DMS114 treated with DMSO at 0.1 percent for 48 hours (cell line): Measurements from ENCODE around the gene COL9A3.

Source experiments
- DNase-seq: peaks from one replicate; lab custom pipeline; 2025; ENCODE audit not compliant: unreplicated experiment; lab: John Stamatoyannopoulos, UW

The COL9A3 gene

DNA sequence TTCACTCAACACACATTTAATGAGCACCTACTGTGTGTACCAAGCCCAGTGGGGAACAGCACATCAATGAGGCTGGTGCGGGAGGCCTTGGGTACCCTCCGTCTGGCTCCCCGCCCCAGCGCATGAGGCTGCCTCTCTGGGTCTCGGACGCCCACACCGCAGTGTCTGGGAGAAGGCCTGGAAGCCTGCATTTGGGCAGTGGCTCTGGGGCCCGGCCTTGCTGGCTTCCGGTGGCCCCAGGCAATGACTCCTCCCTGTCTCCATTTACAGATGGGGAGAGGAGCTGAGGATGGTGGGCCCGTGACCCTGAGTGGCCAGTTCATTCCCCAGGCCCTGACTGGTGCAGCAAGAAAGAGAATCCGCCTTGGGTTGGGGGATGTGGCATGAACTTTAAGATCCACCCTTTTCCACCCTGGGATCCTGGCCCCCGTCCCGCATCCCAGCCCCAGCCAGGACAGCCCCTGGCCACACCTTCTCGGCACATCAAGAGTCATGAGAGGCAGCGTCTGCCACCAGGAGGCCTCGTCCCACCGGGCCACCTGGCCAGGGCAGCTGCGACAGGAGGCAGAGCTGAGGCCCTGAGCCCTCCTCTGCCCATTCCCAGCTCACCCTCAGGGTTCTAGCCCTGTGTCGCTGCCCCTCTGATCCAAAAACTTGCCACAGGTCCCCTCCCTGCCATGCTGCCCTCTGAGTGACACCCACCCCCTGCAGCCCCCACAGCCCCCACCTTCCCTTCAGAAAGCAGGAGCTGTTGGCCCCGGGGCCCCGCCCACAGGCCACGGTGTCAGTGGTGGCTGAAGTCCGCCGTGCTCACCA, 38.0 kb upstream of the COL9A3 start:
- no peak for DNase-seq

DNA sequence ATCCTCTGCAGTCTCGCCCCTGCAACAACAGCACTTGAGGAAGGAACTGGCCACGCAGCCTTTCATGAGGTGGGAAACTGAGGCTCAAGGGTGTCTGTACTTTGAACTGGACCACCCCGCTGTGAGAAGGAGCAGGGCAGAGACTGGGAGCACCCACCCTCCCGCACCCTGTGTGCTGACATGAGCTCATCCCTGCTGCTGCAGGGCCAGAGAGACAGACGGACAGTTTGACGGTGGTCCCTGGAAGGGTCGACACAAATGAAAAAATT, 37.5 kb upstream of the COL9A3 start:
- no peak for DNase-seq

- no peak for DNase-seq
Measured at GRCh38 chr20:62780204-62780603, 36.6 kb upstream of the COL9A3 start.

- no peak for DNase-seq
Measured at GRCh38 chr20:62780696-62781095, 36.2 kb upstream of the COL9A3 start.

DNA sequence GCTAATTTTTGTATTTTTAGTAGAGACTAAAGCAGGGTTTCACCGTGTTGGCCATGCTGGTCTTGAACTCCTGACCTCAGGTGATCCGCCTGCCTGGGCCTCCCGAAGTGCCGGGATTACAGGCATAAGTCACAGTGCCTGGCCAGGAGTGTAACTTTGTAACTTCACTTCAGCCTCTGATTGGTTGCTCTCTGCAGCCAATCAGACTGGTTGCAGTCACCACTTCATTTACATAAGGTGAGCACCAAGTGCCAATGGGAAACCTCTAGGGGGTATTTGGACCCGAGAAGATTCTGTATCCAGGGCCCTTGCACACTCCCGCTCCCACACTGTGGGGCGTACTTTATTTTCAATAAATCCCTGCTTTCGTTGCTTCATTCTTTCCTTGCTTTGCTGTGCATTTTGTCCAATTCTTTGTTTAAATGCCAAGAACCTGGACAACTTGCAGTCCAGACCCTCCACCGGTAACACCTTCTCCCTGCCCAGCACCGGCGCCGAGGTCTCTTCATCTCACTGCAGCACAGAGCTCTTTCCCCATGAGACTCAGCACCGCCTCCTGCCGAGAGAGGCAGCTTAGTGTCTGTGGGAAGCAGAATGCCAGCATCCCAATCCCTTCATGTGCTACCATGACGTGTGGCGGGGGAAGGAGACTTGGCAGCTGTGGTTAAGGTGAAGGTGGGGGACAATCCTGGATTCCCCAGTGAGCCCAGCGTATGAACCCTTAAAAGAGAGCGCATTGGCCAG, 34.5 kb upstream of the COL9A3 start:
- no peak for DNase-seq

DNA sequence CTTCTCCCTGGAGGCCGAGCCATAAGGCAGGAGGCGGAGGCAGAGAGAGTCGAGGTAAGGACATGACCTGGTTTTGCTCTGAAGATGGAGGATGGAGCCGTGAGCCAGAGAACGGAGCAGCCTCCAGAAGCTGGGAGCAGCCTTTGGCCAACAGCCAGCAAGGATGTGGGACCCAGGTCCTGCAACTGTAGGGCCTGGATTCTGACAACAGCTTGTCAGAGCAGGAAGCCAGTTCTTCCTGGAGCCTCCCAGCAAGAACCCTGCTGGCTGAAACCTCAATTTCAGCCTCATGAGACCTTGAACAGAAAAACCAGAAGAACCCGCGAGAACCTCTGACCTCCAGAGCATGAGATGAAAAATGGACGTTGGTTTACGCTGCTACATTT, 34.0 kb upstream of the COL9A3 start:
- DNase-seq = no peak

GRCh38 chr20:62784497-62784896, 32.4 kb upstream of the COL9A3 start:
- no peak for DNase-seq

DNA sequence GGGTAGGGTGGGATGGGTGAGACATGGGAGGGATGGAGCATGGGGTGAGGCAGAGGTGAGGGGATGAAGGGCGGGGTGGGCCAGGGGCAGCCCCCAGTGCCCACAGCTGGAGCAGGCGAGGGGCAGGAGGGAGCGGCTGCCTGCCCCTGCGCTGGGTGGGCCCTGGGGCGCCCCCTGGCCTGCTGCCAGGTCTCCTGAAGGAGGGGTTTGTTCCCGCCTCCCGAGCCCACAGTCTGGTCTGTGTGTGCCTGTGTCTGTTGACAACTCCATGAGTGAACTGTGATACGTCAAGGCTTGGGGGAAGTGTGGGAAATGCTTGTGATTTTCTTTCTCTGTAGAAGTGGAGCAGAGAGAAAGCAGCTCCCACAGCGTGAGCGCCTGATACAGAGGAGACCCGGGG, 31.5 kb upstream of the COL9A3 start:
- DNase-seq = no peak

DNA sequence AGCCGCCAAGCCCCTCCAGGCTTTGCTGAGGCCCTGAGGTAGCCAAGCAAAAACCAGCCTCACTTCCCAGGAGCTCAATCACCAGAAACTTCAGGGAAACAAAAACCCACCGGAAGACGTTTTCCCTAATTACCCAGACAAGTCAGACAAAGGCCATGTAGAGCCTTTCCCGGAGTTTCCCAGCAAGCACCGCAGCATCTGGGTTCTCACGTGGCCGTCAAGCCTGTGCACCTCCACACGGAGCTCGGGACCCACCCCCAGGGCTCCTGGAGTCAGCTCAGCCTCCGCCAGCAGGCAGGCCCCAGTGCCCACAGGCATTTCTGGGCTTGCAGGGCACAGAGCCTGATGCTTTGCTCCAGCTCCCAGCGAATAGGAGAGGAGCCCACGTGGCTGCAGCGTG, 30.7 kb upstream of the COL9A3 start:
- DNase-seq = no peak

DNA sequence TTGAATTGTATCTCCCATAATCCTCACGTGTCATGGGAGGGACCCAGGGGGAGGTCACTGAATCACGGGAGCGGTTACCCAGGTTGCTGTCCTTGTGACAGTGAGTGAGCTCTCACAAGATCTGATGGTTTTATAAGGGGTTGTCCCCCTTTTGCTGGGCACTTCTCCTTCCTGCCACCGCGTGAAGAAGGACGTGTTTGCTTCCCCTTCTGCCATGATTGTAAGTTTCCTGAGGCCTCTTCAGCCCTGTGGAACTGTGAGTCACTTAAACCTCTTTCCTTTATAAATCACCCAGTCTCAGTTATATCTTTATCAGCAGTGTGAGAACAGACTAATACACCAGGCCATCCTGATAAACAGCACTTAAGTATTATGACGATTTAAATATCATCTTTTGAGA, 29.5 kb upstream of the COL9A3 start:
- no peak for DNase-seq

DNA sequence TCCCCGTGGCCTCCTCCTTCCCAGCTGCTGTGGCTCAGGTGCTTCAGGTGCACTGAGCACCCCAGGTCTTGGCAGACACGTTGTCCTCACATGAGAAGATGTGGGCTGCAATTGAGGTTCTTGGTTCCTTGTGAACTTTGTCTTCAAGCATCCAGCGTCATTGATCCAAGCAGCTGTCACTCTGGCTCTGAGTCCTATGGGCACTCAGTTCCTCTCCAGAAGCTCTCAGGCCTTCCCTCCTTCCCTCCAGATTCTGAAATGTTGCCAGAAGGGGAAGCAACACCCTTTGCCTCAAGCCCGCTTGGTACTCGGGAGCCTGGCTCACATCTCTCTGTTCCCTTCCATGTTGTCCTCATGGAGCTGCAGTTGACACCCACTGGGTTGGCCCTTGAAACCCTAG, 29.0 kb upstream of the COL9A3 start:
- DNase-seq = no peak

DNA sequence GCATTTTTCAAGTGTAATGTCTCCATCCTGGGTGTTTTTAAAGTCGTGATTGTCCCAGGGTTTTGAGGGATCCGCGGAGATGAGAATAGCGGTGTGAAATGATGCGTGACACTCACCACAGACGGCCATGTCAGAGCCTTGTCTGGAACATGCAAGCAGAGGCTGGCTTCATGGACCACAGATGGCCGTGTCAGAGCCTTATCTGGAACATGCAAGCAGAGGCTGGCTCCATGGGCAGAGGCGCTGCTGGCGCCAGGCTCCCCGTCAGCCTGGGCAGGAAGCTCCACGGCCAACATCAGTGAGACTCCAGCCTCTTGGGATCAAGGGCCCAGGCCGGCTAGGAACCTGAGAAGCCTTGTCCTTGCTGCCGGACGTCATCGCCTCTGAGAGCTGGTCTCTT, 28.2 kb upstream of the COL9A3 start:
- DNase-seq = no peak

DNA sequence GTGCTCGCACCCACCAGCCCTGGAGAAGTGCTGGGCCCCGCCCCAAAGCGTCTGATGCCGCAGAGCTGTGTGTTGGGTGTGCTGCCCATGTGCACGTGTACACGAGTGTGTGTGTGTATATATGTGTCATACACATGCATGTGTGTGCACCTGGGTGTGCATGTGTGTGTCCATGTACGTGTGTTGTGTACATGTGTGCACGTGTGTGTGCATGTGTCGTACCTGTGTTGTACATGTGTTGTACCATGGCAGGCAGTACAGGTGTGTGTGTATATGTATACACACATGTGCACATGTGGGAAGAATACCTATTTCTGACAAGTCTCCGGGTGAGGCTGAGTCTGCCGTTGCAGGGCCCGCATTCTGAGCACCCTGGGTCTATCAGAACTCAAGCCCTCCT, 26.8 kb upstream of the COL9A3 start:
- DNase-seq = no peak

GRCh38 chr20:62791301-62792181, 25.3 kb upstream of the COL9A3 start:
- peak; percentile 84 for DNase-seq

DNA sequence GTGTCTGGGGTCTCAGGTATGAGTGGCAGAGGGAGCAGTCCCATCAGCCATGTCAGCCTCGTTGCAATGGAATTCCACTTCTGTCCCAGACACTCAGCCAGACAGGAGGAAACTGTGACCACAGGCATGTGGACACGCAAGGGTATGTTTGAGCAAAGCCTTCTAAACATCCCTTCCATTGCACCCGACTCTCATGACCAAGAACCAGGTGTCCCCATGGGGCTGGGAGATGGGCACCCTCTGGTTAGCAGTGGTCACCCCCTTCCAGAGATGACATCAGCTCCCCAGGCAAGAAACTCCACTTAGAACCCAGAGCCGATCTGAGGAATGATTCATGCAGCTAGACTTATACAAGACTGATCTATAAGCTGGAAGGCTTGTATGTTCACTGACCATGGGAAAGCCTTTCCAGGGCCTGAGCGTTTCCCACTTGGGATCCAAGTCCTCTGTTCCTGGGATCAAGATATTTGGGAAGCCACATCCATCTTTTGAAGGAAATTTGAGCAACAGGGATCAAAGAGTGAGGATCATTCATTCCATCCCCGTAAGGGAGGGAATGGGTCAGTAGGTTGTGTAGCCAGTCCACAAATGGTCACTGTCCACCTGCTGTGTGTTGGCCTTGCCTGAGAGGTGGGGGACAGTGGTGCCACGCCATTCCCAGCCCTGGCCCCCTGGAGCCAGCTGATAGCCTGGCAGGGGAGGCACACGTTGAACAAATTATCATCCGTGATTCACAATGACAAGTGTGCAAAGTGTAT, 24.5 kb upstream of the COL9A3 start:
- no peak for DNase-seq

GRCh38 chr20:62792940-62793756, 23.7 kb upstream of the COL9A3 start:
- DNase-seq = no peak

DNA sequence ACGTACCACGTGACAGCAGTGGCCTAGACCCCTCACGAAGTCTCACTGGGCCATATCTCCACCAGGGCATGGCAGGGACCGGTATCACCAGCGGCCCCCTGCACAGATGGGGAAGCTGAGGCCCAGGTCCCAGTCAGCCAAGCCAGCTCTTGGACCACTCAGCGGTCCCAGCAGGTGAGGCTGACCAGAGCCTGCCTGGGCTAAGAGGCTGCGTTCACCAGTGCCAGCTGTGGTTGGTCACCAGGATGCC, 23.2 kb upstream of the COL9A3 start:
- no peak for DNase-seq

- peak; percentile 78 for DNase-seq
Measured at GRCh38 chr20:62794007-62794724, 22.7 kb upstream of the COL9A3 start.

GRCh38 chr20:62795023-62795761, 21.7 kb upstream of the COL9A3 start:
- peak; percentile 31 for DNase-seq
